ENCODE results near the gene USPL1. TPM values are rescaled to one million over a fixed set of nuclear protein-coding genes. Genes with fewer than 3 reads are reported as not detected.
"Not testable (repeated sequence)": the region's sequence is repeated elsewhere in the genome, so short reads cannot be mapped to it uniquely, and the experiment has no call there.

USPL1 gene
- polyA plus RNA-seq, 6 donors from 2014 or later = 29.8 to 50.0 (median 39.3) TPM

- DNase-seq = no peak
- Mint-ChIP-seq H3K27ac (no peak overlapping the region), H3K4me1 (no peaks in the 10 kb centered on the region), H3K36me3 (no peaks in the 10 kb centered on the region), H3K27me3 (no peaks in the 10 kb centered on the region), H3K4me3 (no peak overlapping the region), H3K9me3 (no peaks in the 10 kb centered on the region)
- peak in 1 of 2 donors; percentile 42 for ATAC-seq (ENCODE audit: low read depth in 2 of 2)
Observed at GRCh38 chr13:30593001-30593400, 24.7 kb upstream of the USPL1 start.

- Mint-ChIP-seq H3K27ac (peak overlapping the region in 1 of 6 donors; percentile 55), H3K4me1 (peaks cover 11 to 19% (median 14%) of the 10 kb centered on the region in 3 donors), H3K36me3 (no peaks in the 10 kb centered on the region), H3K9me3 (no peaks in the 10 kb centered on the region), H3K27me3 (no peaks in the 10 kb centered on the region), H3K4me3 (no peak overlapping the region)
- ATAC-seq (ENCODE audit: low read depth in 2 of 2) (no peak), DNase-seq (no peak)
Observed at GRCh38 chr13:30600496-30600895, 17.2 kb upstream of the USPL1 start.

GRCh38 chr13:30601836-30602235 is 15.9 kb upstream of the USPL1 start:
- H3K9me3 Mint-ChIP-seq = no peaks in the 10 kb centered on the region
- ATAC-seq (ENCODE audit: low read depth in 2 of 2) (peak; percentile 59 to 69), DNase-seq (peak; percentile 7)
- peak overlapping the region in 3 of 6 donors; percentile 30 to 51 (median 39) for H3K27ac Mint-ChIP-seq
- peaks cover 11 to 20% (median 14%) of the 10 kb centered on the region in 3 donors for H3K4me1 Mint-ChIP-seq
- no peaks in the 10 kb centered on the region for H3K27me3 Mint-ChIP-seq
- peak overlapping the region in 2 of 8 donors; percentile 29 to 33 for H3K4me3 Mint-ChIP-seq
- no peaks in the 10 kb centered on the region for H3K36me3 Mint-ChIP-seq

GRCh38 chr13:30605052-30605451 is 12.7 kb upstream of the USPL1 start:
- DNase-seq (no peak), ATAC-seq (ENCODE audit: low read depth in 2 of 2) (no peak)
- Mint-ChIP-seq H3K36me3 (no peaks in the 10 kb centered on the region), H3K9me3 (no peaks in the 10 kb centered on the region), H3K4me3 (no peak overlapping the region), H3K4me1 (peaks cover 21 to 42% (median 27%) of the 10 kb centered on the region in 3 donors), H3K27me3 (no peaks in the 10 kb centered on the region), H3K27ac (peak overlapping the region in 2 of 6 donors; percentile 6 to 34)

- H3K36me3 Mint-ChIP-seq; DNase-seq; H3K27me3 Mint-ChIP-seq; ATAC-seq (ENCODE audit: low read depth in 2 of 2); H3K9me3 Mint-ChIP-seq: not testable (repeated sequence)
- H3K27ac Mint-ChIP-seq = peak overlapping the region in 3 of 6 donors; percentile 0 to 96 (median 77)
- peaks cover 24 to 52% (median 34%) of the 10 kb centered on the region in 3 donors for H3K4me1 Mint-ChIP-seq
- H3K4me3 Mint-ChIP-seq = peak overlapping the region in 3 of 8 donors; percentile 3 to 40 (median 13)
Observed at GRCh38 chr13:30607186-30607585, 10.5 kb upstream of the USPL1 start.

- DNase-seq (peak; percentile 63), ATAC-seq (ENCODE audit: low read depth in 2 of 2) (peak; percentile 97 to 98)
- Mint-ChIP-seq H3K27me3 (no peaks in the 10 kb centered on the region), H3K36me3 (no peaks in the 10 kb centered on the region), H3K27ac (peak overlapping the region in 4 of 6 donors; percentile 74 to 88 (median 80)), H3K9me3 (no peaks in the 10 kb centered on the region), H3K4me3 (peak overlapping the region in 3 of 8 donors; percentile 36 to 45 (median 45)), H3K4me1 (peaks cover 31 to 57% (median 37%) of the 10 kb centered on the region in 3 donors)
Observed at GRCh38 chr13:30607908-30608307, 9.8 kb upstream of the USPL1 start.

GRCh38 chr13:30608364-30608763 is 9.4 kb upstream of the USPL1 start:
- Mint-ChIP-seq H3K9me3 (no peaks in the 10 kb centered on the region), H3K27me3 (no peaks in the 10 kb centered on the region), H3K4me3 (no peak overlapping the region), H3K4me1 (peaks cover 31 to 58% (median 37%) of the 10 kb centered on the region in 3 donors), H3K36me3 (no peaks in the 10 kb centered on the region), H3K27ac (peak overlapping the region in 4 of 6 donors; percentile 21 to 77 (median 60))
- no peak for DNase-seq
- ATAC-seq (ENCODE audit: low read depth in 2 of 2) = no peak

GRCh38 chr13:30610311-30610710 is 7.4 kb upstream of the USPL1 start:
- no peak for ATAC-seq (ENCODE audit: low read depth in 2 of 2)
- H3K4me1 Mint-ChIP-seq = peaks cover 30 to 71% (median 39%) of the 10 kb centered on the region in 3 donors
- peak overlapping the region in 5 of 8 donors; percentile 3 to 52 (median 39) for H3K4me3 Mint-ChIP-seq

GRCh38 chr13:30615481-30615865 is 2.2 kb upstream of the USPL1 start:
- Mint-ChIP-seq H3K9me3 (peaks cover 0 to 3% (median 0%) of the 10 kb centered on the region in 7 donors), H3K36me3 (no peaks in the 10 kb centered on the region), H3K27me3 (no peaks in the 10 kb centered on the region), H3K4me1 (peaks cover 24 to 38% (median 24%) of the 10 kb centered on the region in 3 donors), H3K27ac (no peak overlapping the region), H3K4me3 (no peak overlapping the region)
- no peak for DNase-seq
- no peak for ATAC-seq (ENCODE audit: low read depth in 2 of 2)

More at GRCh38 chr13:30610311-30610710, 7.4 kb upstream of the USPL1 start:
- no peak for DNase-seq
- no peaks in the 10 kb centered on the region for H3K36me3 Mint-ChIP-seq
- H3K27me3 Mint-ChIP-seq = no peaks in the 10 kb centered on the region
- peak overlapping the region; percentile 74 to 95 (median 84) for H3K27ac Mint-ChIP-seq
- peaks cover 0 to 3% (median 0%) of the 10 kb centered on the region in 7 donors for H3K9me3 Mint-ChIP-seq

- H3K4me1 Mint-ChIP-seq = peaks cover 21 to 38% (median 23%) of the 10 kb centered on the region in 3 donors
- no peak overlapping the region for H3K4me3 Mint-ChIP-seq
- H3K36me3 Mint-ChIP-seq = no peaks in the 10 kb centered on the region
- DNase-seq = peak; percentile 31
- no peak overlapping the region for H3K27ac Mint-ChIP-seq
- ATAC-seq (ENCODE audit: low read depth in 2 of 2) = no peak
- H3K27me3 Mint-ChIP-seq = no peaks in the 10 kb centered on the region
- peaks cover 0 to 3% (median 0%) of the 10 kb centered on the region in 7 donors for H3K9me3 Mint-ChIP-seq
Observed at GRCh38 chr13:30615866-30616541, 1.7 kb upstream of the USPL1 start.

- H3K27me3 Mint-ChIP-seq = no peaks in the 10 kb centered on the region
- peak; percentile 46 to 47 for ATAC-seq (ENCODE audit: low read depth in 2 of 2)
- peaks cover 19 to 34% (median 23%) of the 10 kb centered on the region in 3 donors for H3K4me1 Mint-ChIP-seq
- H3K36me3 Mint-ChIP-seq = peaks cover 0 to 3% of the 10 kb centered on the region in 2 donors
- H3K4me3 Mint-ChIP-seq = no peak overlapping the region
- peak; percentile 75 for DNase-seq
- peaks cover 0 to 3% (median 0%) of the 10 kb centered on the region in 7 donors for H3K9me3 Mint-ChIP-seq
- no peak overlapping the region for H3K27ac Mint-ChIP-seq
Observed at GRCh38 chr13:30616927-30617314, 799 bp upstream of the USPL1 start.

GRCh38 chr13:30618186-30618929 is 638 bp downstream of the USPL1 start:
- H3K27me3 Mint-ChIP-seq = no peaks in the 10 kb centered on the region
- H3K9me3 Mint-ChIP-seq = peaks cover 0 to 3% (median 0%) of the 10 kb centered on the region in 7 donors
- peak; percentile 64 for DNase-seq
- H3K4me3 Mint-ChIP-seq = no peak overlapping the region
- ATAC-seq (ENCODE audit: low read depth in 2 of 2) = peak; percentile 23
- peaks cover 13 to 25% (median 18%) of the 10 kb centered on the region in 3 donors for H3K4me1 Mint-ChIP-seq
- peaks cover 7 to 11% of the 10 kb centered on the region in 2 donors for H3K36me3 Mint-ChIP-seq
- no peak overlapping the region for H3K27ac Mint-ChIP-seq

- H3K27me3 Mint-ChIP-seq = no peaks in the 10 kb centered on the region
- H3K4me1 Mint-ChIP-seq = peaks cover 13 to 22% (median 18%) of the 10 kb centered on the region in 3 donors
- H3K36me3 Mint-ChIP-seq = peaks cover 10 to 17% of the 10 kb centered on the region in 2 donors
- no peak for ATAC-seq (ENCODE audit: low read depth in 2 of 2)
- DNase-seq = no peak
- H3K4me3 Mint-ChIP-seq = no peak overlapping the region
- H3K27ac Mint-ChIP-seq = no peak overlapping the region
- H3K9me3 Mint-ChIP-seq = no peaks in the 10 kb centered on the region
Observed at GRCh38 chr13:30618930-30619279, 1.2 kb downstream of the USPL1 start.

All from naive B cell (primary cell).